ENCODE data around the gene MBOAT1. TPM values are rescaled to one million over a fixed set of nuclear protein-coding genes. Genes with fewer than 3 reads are reported as not detected.

MBOAT1 gene
- total RNA-seq, 4 donors from 2014 or later, result 17.3 to 57.0 (median 45.2) TPM

DNA sequence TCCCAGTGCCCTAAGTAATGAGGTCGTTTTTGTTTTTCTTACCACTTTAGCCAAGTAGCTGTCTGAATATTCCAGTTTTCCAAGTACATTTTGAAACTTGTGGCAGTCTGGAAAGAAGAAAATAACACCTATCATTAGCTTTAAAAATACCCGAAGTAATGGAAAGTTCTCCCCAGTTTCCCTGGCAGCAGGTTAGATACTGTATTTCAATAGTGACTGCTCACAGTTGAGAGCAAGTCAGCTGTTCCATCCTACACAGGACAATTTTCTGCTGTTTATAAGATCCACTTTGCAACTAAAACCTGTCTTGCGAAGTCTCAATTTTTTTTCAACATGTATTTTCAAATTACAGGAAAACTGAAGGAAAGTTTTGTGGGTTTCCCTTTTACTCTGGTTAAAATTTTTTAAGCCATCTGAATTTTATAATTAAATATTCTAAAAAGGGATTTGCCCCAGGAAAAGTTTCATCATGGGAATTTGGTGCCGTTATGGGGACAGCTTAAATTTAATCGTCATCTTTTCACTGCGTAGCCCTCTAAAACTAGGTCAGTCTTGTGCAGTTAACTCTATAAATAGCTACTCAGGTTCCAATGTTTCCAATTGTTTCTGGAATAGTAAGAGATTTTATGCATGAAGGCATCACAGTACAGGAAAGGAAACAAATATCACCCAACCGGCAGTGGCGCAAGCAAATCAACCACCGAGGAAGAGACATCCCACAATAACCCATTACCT is 96.9 kb downstream of the MBOAT1 start:
- Histone ChIP-seq H3K27ac (no peak overlapping the region), H3K9me3 (no peaks in the 10 kb centered on the region), H3K36me3 (peaks cover 0 to 75% (median 0%) of the 10 kb centered on the region in 3 donors), H3K27me3 (no peaks in the 10 kb centered on the region), H3K4me3 (no peak overlapping the region), H3K4me1 (no peaks in the 10 kb centered on the region)
- TF ChIP-seq, protein P1, sequence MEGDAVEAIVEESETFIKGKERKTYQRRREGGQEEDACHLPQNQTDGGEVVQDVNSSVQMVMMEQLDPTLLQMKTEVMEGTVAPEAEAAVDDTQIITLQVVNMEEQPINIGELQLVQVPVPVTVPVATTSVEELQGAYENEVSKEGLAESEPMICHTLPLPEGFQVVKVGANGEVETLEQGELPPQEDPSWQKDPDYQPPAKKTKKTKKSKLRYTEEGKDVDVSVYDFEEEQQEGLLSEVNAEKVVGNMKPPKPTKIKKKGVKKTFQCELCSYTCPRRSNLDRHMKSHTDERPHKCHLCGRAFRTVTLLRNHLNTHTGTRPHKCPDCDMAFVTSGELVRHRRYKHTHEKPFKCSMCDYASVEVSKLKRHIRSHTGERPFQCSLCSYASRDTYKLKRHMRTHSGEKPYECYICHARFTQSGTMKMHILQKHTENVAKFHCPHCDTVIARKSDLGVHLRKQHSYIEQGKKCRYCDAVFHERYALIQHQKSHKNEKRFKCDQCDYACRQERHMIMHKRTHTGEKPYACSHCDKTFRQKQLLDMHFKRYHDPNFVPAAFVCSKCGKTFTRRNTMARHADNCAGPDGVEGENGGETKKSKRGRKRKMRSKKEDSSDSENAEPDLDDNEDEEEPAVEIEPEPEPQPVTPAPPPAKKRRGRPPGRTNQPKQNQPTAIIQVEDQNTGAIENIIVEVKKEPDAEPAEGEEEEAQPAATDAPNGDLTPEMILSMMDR (IDR thresholded peaks at IDR 0.05), result no peak
- TF ChIP-seq POLR2A (IDR thresholded peaks at IDR 0.05), result no peak
- DNase-seq, result no peak

DNA sequence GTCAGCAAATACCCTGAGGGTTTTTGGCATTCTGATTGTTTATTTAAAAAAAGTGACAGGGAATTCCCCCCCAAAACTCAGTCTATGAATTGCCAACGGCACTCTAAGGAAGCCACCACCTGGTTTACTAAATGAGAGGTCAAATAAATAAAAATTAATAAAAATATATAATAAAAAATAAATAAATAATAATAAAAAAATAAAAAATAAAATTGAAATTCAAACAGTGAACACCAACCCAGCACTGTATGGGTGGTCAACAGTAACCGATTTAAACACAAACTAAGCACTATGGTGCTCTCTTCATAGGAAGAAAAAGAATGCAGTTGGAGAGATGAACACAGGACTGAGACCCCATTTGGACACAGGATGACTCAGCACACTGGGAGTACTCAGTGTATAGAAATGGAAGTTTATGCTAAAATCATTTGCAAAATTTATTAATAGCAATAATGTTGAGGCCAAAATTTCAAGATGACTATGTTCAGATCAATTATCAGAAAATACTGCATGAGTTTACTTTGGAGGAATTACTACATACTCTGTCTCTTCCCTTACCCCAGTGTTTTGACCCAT is 98.5 kb downstream of the MBOAT1 start:
- Histone ChIP-seq H3K4me1 (no peaks in the 10 kb centered on the region), H3K27me3 (no peaks in the 10 kb centered on the region), H3K9me3 (no peaks in the 10 kb centered on the region), H3K4me3 (no peak overlapping the region), H3K27ac (no peak overlapping the region), H3K36me3 (peaks cover 0 to 69% (median 0%) of the 10 kb centered on the region in 3 donors)
- no peak for DNase-seq
- no peak for TF ChIP-seq POLR2A (IDR thresholded peaks at IDR 0.05)
- TF ChIP-seq, protein P1 (IDR thresholded peaks at IDR 0.05), result no peak

DNA sequence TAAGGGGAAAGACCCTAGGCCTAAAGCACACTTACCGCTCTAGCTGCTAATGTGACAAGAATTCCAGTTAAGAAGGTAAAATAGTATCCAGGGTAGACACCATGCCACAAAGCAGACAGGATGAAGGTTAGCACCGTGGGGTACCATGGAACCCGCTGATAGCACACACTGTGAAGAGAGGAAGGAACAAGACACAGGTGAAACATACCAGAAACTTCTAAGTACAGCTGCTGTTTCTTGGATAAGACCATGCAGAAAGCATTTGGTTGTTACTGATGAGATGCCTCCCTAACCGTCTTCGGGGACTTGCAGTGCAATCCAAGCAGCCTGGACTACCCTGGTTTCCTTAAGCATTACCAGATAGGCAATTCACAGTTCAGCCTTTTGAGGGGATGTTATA is 99.4 kb downstream of the MBOAT1 start:
- no peaks in the 10 kb centered on the region for H3K27me3 ChIP-seq
- H3K4me1 ChIP-seq, result no peaks in the 10 kb centered on the region
- no peak for DNase-seq
- H3K9me3 ChIP-seq, result no peaks in the 10 kb centered on the region
- TF ChIP-seq POLR2A (IDR thresholded peaks at IDR 0.05), result no peak
- TF ChIP-seq, protein P1 (IDR thresholded peaks at IDR 0.05), result no peak
- H3K36me3 ChIP-seq, result peaks cover 0 to 68% (median 0%) of the 10 kb centered on the region in 3 donors
- H3K27ac ChIP-seq, result no peak overlapping the region
- no peak overlapping the region for H3K4me3 ChIP-seq

DNA sequence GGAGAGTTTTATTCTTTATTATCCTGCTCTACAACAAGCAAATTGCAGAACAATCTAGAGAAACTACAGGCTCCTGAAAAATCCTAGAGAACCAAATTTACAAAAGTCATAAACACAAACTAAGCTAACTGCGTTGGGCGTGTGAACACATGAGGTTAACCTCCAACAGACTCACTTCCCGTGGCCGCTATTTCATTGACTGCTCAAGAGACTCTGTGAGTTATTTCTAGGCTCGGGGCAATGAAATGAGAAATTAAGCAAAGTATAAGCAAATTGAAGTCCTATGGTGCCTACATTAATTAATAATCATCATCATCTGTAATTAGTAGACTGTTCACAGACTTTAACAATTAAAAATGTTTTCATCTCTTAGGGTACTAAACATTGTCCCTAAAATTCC is 100.0 kb downstream of the MBOAT1 start:
- H3K27me3 ChIP-seq, result no peaks in the 10 kb centered on the region
- no peak for TF ChIP-seq POLR2A (IDR thresholded peaks at IDR 0.05)
- TF ChIP-seq, protein P1 (IDR thresholded peaks at IDR 0.05), result no peak
- DNase-seq, result no peak
- no peaks in the 10 kb centered on the region for H3K9me3 ChIP-seq
- H3K36me3 ChIP-seq, result peaks cover 0 to 68% (median 0%) of the 10 kb centered on the region in 3 donors
- no peak overlapping the region for H3K4me3 ChIP-seq
- no peak overlapping the region for H3K27ac ChIP-seq
- H3K4me1 ChIP-seq, result no peaks in the 10 kb centered on the region

DNA sequence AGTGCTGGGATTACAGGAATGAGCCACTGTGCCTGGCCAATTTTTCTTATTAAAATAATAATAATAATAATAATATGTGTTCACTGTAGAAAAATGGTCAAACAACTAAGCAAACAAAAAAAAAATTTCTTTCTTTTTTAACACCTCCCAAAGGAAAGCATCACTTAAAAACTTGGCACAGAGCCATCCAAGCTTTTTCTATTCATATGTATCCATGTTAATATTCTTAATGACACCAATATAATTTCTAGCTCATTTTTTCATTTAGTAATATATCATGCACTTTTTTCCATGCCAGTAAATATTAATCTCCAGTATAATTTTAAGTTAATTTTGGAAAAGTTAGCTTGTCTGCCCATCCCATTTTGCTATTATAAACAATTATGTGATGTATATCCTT is 101.8 kb downstream of the MBOAT1 start:
- no peak for DNase-seq
- Histone ChIP-seq H3K4me3 (no peak overlapping the region), H3K27ac (no peak overlapping the region), H3K36me3 (peaks cover 0 to 72% (median 0%) of the 10 kb centered on the region in 3 donors), H3K9me3 (no peaks in the 10 kb centered on the region), H3K4me1 (no peaks in the 10 kb centered on the region), H3K27me3 (no peaks in the 10 kb centered on the region)
- TF ChIP-seq, protein P1 (IDR thresholded peaks at IDR 0.05), result no peak
- TF ChIP-seq POLR2A (IDR thresholded peaks at IDR 0.05), result no peak

All from Peyer's patch (tissue), 4 donors.